NB4 (cell line): Measurements from ENCODE around the gene ZFHX3.

ENCODE experiments used
- POLR2A ChIP-seq: IDR thresholded peaks from 2 replicates; pipeline ENCODE4 v1.6.1; 2011; ENCODE audit warnings: mild to moderate bottlenecking; ENCODE audit not compliant: insufficient read length; ENCODE audit errors: extremely low read depth
- TF ChIP-seq, protein P1 (sequence below): IDR thresholded peaks from one replicate; pipeline ENCODE4 v1.5.1; 2012; ENCODE audit warnings: low read depth, low read length

DNA sequence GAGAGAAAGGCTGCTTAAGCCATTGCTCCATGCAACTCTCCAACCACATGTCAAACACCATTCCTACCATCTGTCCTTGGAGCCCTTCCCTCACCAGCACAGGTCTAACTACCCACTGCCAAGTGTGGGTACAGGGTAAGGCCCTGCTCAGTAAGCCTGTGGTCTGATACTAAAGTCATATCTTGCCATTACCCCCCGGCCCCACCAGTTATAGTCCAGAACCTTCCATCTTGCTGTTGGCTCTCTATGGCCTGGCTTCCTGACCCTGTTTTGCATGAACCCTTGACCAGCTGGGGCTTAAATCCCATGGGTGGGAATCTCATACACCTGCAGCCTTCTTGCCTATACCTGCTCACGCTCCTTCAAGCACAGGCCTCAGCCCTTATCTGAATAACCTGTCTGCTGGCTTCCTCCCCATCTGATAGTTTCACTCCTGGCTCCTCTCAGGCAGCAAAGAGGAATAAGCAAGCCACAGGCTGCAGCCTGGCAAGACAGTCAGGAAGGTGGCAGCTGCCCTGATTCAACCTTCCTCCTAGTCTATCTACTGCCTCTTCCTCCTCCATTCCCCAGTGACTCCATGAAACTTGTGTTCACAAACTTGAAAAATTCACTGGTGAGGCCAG is 64.1 kb downstream of the ZFHX3 start:
- TF ChIP-seq, protein P1, sequence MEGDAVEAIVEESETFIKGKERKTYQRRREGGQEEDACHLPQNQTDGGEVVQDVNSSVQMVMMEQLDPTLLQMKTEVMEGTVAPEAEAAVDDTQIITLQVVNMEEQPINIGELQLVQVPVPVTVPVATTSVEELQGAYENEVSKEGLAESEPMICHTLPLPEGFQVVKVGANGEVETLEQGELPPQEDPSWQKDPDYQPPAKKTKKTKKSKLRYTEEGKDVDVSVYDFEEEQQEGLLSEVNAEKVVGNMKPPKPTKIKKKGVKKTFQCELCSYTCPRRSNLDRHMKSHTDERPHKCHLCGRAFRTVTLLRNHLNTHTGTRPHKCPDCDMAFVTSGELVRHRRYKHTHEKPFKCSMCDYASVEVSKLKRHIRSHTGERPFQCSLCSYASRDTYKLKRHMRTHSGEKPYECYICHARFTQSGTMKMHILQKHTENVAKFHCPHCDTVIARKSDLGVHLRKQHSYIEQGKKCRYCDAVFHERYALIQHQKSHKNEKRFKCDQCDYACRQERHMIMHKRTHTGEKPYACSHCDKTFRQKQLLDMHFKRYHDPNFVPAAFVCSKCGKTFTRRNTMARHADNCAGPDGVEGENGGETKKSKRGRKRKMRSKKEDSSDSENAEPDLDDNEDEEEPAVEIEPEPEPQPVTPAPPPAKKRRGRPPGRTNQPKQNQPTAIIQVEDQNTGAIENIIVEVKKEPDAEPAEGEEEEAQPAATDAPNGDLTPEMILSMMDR = no peak
- no peak for TF ChIP-seq POLR2A
